Measurements from ENCODE around the gene DMRT2.

Gene DMRT2

DNA sequence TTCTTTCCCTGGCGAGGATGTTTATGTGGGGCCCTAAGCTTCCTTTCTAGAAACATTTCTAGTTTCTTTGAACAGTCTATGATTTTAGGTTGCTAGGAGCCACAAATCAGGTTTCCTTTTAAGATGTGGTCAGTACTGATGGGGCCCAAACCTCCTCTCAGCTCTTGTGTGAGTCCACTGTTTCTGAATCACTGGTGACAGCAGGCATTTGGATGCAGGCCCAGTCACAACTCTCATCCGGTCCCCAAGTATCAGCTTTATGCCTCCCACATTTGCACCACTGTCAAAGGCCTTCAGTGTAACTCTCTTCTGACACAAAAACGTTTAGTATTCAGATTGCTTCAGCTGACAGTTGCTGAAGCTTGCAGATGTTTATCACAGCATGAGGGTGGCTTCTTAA, 7.8 kb downstream of the DMRT2 start:
- TF ChIP-seq, protein P1, sequence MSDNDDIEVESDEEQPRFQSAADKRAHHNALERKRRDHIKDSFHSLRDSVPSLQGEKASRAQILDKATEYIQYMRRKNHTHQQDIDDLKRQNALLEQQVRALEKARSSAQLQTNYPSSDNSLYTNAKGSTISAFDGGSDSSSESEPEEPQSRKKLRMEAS (IDR thresholded peaks at IDR 0.05; ENCODE audit: low read depth, low read length), result no peak
- TF ChIP-seq POLR2A (IDR thresholded peaks at IDR 0.05; ENCODE audit: extremely low read depth, insufficient read length) (no peak), MYC (IDR thresholded peaks at IDR 0.05; ENCODE audit: low read depth, low read length) (no peak)
- TF ChIP-seq, protein P2, sequence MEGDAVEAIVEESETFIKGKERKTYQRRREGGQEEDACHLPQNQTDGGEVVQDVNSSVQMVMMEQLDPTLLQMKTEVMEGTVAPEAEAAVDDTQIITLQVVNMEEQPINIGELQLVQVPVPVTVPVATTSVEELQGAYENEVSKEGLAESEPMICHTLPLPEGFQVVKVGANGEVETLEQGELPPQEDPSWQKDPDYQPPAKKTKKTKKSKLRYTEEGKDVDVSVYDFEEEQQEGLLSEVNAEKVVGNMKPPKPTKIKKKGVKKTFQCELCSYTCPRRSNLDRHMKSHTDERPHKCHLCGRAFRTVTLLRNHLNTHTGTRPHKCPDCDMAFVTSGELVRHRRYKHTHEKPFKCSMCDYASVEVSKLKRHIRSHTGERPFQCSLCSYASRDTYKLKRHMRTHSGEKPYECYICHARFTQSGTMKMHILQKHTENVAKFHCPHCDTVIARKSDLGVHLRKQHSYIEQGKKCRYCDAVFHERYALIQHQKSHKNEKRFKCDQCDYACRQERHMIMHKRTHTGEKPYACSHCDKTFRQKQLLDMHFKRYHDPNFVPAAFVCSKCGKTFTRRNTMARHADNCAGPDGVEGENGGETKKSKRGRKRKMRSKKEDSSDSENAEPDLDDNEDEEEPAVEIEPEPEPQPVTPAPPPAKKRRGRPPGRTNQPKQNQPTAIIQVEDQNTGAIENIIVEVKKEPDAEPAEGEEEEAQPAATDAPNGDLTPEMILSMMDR (IDR thresholded peaks at IDR 0.05; ENCODE audit: low read depth, low read length), result no peak
- H3K4me3 ChIP-seq (ENCODE audit: low read depth, low read length), result no peak overlapping the region

DNA sequence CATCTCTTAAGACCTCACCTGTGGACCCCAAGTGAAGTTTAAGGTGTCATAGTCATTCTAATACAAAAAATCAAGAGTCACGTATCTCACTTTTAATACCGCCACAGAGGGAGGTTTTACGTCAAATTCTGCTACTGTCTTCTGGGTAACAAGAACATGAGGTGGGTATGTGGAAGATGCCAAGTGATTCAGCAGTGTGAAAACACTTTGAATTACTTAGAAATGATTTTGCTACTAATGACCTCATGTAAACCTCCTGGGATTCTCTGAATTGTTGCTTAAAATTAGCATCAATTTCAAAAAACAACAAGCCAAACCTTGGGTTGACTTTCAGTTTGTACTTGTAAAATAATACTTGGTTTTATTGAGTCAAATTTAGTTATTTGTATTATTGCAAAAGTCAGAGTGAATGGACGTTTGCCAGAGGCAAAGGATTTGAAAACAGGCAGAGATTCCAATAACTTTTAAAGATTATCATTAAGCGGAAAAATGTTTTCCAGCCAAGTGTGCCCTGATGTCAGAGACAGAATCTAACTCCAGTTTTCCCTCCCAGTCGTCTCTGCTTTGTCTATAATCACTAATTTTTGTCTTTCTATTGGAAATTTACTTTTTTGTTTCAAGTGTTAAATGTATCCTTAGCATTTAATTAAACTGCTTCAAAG, 8.8 kb downstream of the DMRT2 start:
- TF ChIP-seq POLR2A (IDR thresholded peaks at IDR 0.05; ENCODE audit: extremely low read depth, insufficient read length), result no peak
- TF ChIP-seq MYC (IDR thresholded peaks at IDR 0.05; ENCODE audit: low read depth, low read length), result no peak
- TF ChIP-seq, protein P1 (IDR thresholded peaks at IDR 0.05; ENCODE audit: low read depth, low read length), result no peak
- TF ChIP-seq, protein P2 (IDR thresholded peaks at IDR 0.05; ENCODE audit: low read depth, low read length), result no peak
- no peak for DNase-seq (ENCODE audit: low read depth)
- no peak overlapping the region for H3K4me3 ChIP-seq (ENCODE audit: low read depth, low read length)

More for the DNA sequence above, 7.8 kb downstream of the DMRT2 start:
- no peak for DNase-seq (ENCODE audit: low read depth)

DNA sequence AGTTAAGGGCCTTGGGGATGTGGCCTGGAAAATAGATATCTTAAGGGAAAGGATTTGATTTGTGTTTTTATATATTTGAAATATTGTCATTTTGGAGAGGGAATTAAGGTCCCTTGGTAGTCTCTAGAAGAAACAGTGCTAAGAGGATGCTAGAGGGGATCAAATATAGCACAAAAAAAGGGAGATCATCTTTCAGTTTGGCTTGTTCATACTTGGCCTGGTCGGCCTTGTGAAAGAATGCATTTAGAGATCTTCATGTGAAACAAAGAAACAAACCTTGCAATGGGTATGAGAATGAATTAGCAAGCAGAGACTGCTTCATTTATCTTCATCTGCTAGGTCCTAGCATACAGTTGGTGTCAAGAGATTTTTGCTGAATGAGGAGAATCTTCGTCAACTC, 15.0 kb downstream of the DMRT2 start:
- DNase-seq (ENCODE audit: low read depth), result no peak
- no peak overlapping the region for H3K4me3 ChIP-seq (ENCODE audit: low read depth, low read length)
- TF ChIP-seq POLR2A (IDR thresholded peaks at IDR 0.05; ENCODE audit: extremely low read depth, insufficient read length), result no peak
- TF ChIP-seq, protein P1 (IDR thresholded peaks at IDR 0.05; ENCODE audit: low read depth, low read length), result no peak

DNA sequence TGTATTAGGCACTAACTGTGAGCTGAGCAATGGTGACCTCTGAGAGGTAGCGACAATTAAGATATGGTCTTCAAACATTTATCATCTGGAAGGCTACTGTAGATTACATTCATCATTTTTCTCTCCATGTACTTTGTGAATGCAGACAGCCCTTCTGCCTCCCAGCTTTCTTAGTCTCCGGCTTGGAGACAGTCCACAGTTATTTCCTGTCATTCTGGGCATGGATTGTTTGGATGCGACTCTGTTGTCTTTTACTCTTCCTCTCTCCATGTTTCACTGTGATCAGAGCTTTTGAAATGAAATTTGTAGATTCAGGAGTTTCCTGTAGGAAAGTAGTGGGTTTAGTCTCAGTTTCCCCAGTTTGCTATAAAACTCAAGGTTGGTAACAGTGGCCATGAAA, 20.5 kb downstream of the DMRT2 start:
- TF ChIP-seq MYC (IDR thresholded peaks at IDR 0.05; ENCODE audit: low read depth, low read length), result no peak
- no peak for TF ChIP-seq POLR2A (IDR thresholded peaks at IDR 0.05; ENCODE audit: extremely low read depth, insufficient read length)
- no peak overlapping the region for H3K4me3 ChIP-seq (ENCODE audit: low read depth, low read length)

DNA sequence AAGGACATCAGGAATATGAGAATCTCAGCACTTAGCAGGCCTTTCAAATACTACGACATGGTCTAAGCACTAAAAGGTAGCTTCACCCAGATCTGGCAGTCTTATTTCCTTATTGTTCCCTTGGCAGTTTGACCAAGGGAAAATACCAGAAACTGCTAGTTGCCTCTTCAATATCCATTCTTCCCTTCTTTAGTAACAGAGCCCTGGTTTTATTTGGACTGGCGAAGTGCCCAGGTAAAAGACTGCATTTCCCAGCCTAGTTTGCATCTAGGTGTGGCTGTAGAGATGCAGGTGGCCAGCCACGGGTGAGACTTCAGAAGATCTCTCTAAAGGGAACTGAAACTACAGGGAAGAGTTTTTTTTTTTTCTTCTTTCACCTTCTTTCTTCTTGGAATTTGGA, 21.6 kb downstream of the DMRT2 start:
- DNase-seq (ENCODE audit: low read depth), result no peak
- no peak overlapping the region for H3K4me3 ChIP-seq (ENCODE audit: low read depth, low read length)
- TF ChIP-seq, protein P2 (IDR thresholded peaks at IDR 0.05; ENCODE audit: low read depth, low read length), result no peak
- TF ChIP-seq POLR2A (IDR thresholded peaks at IDR 0.05; ENCODE audit: extremely low read depth, insufficient read length), result no peak
- TF ChIP-seq, protein P1 (IDR thresholded peaks at IDR 0.05; ENCODE audit: low read depth, low read length), result no peak
- no peak for TF ChIP-seq MYC (IDR thresholded peaks at IDR 0.05; ENCODE audit: low read depth, low read length)

More for the DNA sequence above, 20.5 kb downstream of the DMRT2 start:
- DNase-seq (ENCODE audit: low read depth), result no peak

DNA sequence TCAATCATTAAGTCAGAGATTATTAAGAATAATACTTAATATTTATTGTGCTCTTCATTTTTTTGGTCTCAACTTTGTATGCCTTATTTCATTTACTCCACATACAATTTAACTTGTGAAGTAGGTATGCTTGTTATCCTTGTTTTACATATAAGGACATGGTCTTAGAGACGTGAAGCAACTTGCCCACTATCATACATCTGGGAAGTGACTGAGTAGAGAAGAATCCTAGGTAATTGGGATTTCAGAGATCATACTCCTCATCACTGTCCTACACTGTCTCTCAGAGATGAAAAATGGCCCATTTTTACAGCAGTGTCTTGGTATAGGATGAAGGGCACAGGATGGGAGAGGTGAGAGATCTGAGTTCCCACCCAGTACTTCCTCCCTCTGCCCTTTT, 23.3 kb downstream of the DMRT2 start:
- TF ChIP-seq, protein P2 (IDR thresholded peaks at IDR 0.05; ENCODE audit: low read depth, low read length), result no peak
- TF ChIP-seq, protein P1 (IDR thresholded peaks at IDR 0.05; ENCODE audit: low read depth, low read length), result no peak
- TF ChIP-seq POLR2A (IDR thresholded peaks at IDR 0.05; ENCODE audit: extremely low read depth, insufficient read length), result no peak
- no peak for TF ChIP-seq MYC (IDR thresholded peaks at IDR 0.05; ENCODE audit: low read depth, low read length)
- DNase-seq (ENCODE audit: low read depth), result no peak
- H3K4me3 ChIP-seq (ENCODE audit: low read depth, low read length), result no peak overlapping the region

Data from NB4 (cell line).